Medulla oblongata (tissue), 1 donor: ENCODE data around the gene PALLD.
"Not testable (repeated sequence)": the region's sequence is repeated elsewhere in the genome, so short reads cannot be mapped to it uniquely, and the experiment has no call there.

ENCODE experiments used
- DNase-seq: peaks from one replicate; pipeline ENCODE4 v3.0.0-alpha.2; 2015; ENCODE audit errors: extremely low spot score

Gene PALLD

GRCh38 chr4:168908093-168908492 lies 411.2 kb downstream of the PALLD start:
- DNase-seq: no peak

GRCh38 chr4:168908851-168909273 lies 412.0 kb downstream of the PALLD start:
- DNase-seq: no peak

- no peak for DNase-seq
Observed at GRCh38 chr4:168914095-168914494, 417.2 kb downstream of the PALLD start.

GRCh38 chr4:168917138-168917779 lies 420.4 kb downstream of the PALLD start:
- DNase-seq: peak; percentile 56

- DNase-seq: no peak
Observed at GRCh38 chr4:168919706-168920324, 423.0 kb downstream of the PALLD start.

- DNase-seq: no peak
Observed at GRCh38 chr4:168920441-168921065, 423.7 kb downstream of the PALLD start.

- DNase-seq: peak; percentile 93
Observed at GRCh38 chr4:168923526-168924194, 426.8 kb downstream of the PALLD start.

GRCh38 chr4:168924667-168925066 lies 427.8 kb downstream of the PALLD start:
- no peak for DNase-seq

- no peak for DNase-seq
Observed at GRCh38 chr4:168925789-168926490, 429.1 kb downstream of the PALLD start.

GRCh38 chr4:168928346-168928745 lies 431.5 kb downstream of the PALLD start:
- DNase-seq: no peak

GRCh38 chr4:168928875-168929274 lies 432.0 kb downstream of the PALLD start:
- no peak for DNase-seq

- DNase-seq: no peak
Observed at GRCh38 chr4:168930413-168931196, 433.8 kb downstream of the PALLD start.

GRCh38 chr4:168931215-168931650 lies 434.4 kb downstream of the PALLD start:
- no peak for DNase-seq

GRCh38 chr4:168932138-168932537 lies 435.3 kb downstream of the PALLD start:
- no peak for DNase-seq

GRCh38 chr4:168933423-168933822 lies 436.6 kb downstream of the PALLD start:
- DNase-seq: no peak

GRCh38 chr4:168937473-168937872 lies 440.6 kb downstream of the PALLD start:
- not testable (repeated sequence) for DNase-seq

GRCh38 chr4:168942985-168943384 lies 446.1 kb downstream of the PALLD start:
- DNase-seq: no peak

GRCh38 chr4:168945291-168945690 lies 448.4 kb downstream of the PALLD start:
- no peak for DNase-seq

- not testable (repeated sequence) for DNase-seq
Observed at GRCh38 chr4:168952821-168953246, 456.0 kb downstream of the PALLD start.

GRCh38 chr4:168955674-168956073 lies 458.8 kb downstream of the PALLD start:
- DNase-seq: no peak

- no peak for DNase-seq
Observed at GRCh38 chr4:168960716-168961115, 463.9 kb downstream of the PALLD start.
